Glutamatergic neuron (in vitro differentiated cells): ENCODE data around the gene SUN3. TPM values are rescaled to one million over a fixed set of nuclear protein-coding genes. Genes with fewer than 3 reads are reported as not detected.
"Not testable (repeated sequence)": the region's sequence is repeated elsewhere in the genome, so short reads cannot be mapped to it uniquely, and the experiment has no call there.

Experiments
- DNase-seq: peaks from one replicate; pipeline ENCODE4 v3.0.0; 2022
- H3K27ac Mint-ChIP-seq: one replicate; pipeline ENCODE4 v1.8.0; 2020; ENCODE audit warnings: mild to moderate bottlenecking, mixed read lengths, inconsistent platforms; ENCODE audit not compliant: unreplicated experiment
- H3K27me3 Mint-ChIP-seq: one replicate; pipeline ENCODE4 v1.8.0; 2020; ENCODE audit warnings: mild to moderate bottlenecking, moderate library complexity, mixed read lengths, inconsistent platforms; ENCODE audit not compliant: unreplicated experiment
- H3K36me3 Mint-ChIP-seq: one replicate; pipeline ENCODE4 v1.8.0; 2020; ENCODE audit warnings: mild to moderate bottlenecking, mixed read lengths, inconsistent platforms; ENCODE audit not compliant: unreplicated experiment
- H3K4me1 Mint-ChIP-seq: one replicate; pipeline ENCODE4 v1.8.0; 2020; ENCODE audit warnings: mild to moderate bottlenecking, low read depth, mixed read lengths, inconsistent platforms; ENCODE audit not compliant: unreplicated experiment
- H3K4me3 Mint-ChIP-seq: one replicate; pipeline ENCODE4 v1.8.0; 2020; ENCODE audit warnings: mild to moderate bottlenecking, mixed read lengths, inconsistent platforms; ENCODE audit not compliant: unreplicated experiment
- H3K9me3 Mint-ChIP-seq: one replicate; pipeline ENCODE4 v1.8.0; 2020; ENCODE audit warnings: mild to moderate bottlenecking, moderate library complexity, mixed read lengths, inconsistent platforms; ENCODE audit not compliant: unreplicated experiment
- CTCF ChIP-seq: fragments of 200-600 bp; sonication (generic); IDR thresholded peaks from one replicate; pipeline ENCODE4 v1.5.0; 2021; ENCODE audit not compliant: partially characterized antibody, unreplicated experiment
- total RNA-seq: library from RNA; stranded (reverse); fragmentation: NEBNext Ultra II Directional; extraction: Animal tissue kit (Norgen Biotek cat#: 25700); gene quantifications from one replicate; pipeline ENCODE4 v1.2.1, GENCODE V29; 2021; ENCODE audit not compliant: unreplicated experiment

The SUN3 gene
- total RNA-seq, 1 donor from 2014 or later, result not detected

GRCh38 chr7:47982610-47983009, 46.3 kb downstream of the SUN3 start:
- H3K27ac Mint-ChIP-seq, result peak overlapping the region; percentile 80
- TF ChIP-seq CTCF, result no peak

GRCh38 chr7:47980648-47981047, 48.3 kb downstream of the SUN3 start:
- not testable (repeated sequence) for H3K27ac Mint-ChIP-seq, H3K4me3 Mint-ChIP-seq

More at GRCh38 chr7:47982610-47983009, 46.3 kb downstream of the SUN3 start:
- H3K4me3 Mint-ChIP-seq, result no peak overlapping the region
- H3K36me3 Mint-ChIP-seq, result no peaks in the 10 kb centered on the region
- no peak for DNase-seq
- H3K9me3 Mint-ChIP-seq, result peaks cover 4% of the 10 kb centered on the region
- peaks cover 17% of the 10 kb centered on the region for H3K4me1 Mint-ChIP-seq
- H3K27me3 Mint-ChIP-seq, result peaks cover 2% of the 10 kb centered on the region

GRCh38 chr7:47979832-47980181, 49.1 kb downstream of the SUN3 start:
- peaks cover 17% of the 10 kb centered on the region for H3K4me1 Mint-ChIP-seq
- H3K4me3 Mint-ChIP-seq, result peak overlapping the region; percentile 87
- peak overlapping the region; percentile 95 for H3K27ac Mint-ChIP-seq
- no peak for TF ChIP-seq CTCF
- no peak for DNase-seq
- H3K36me3 Mint-ChIP-seq, result no peaks in the 10 kb centered on the region
- peaks cover 4% of the 10 kb centered on the region for H3K9me3 Mint-ChIP-seq
- peaks cover 2% of the 10 kb centered on the region for H3K27me3 Mint-ChIP-seq

More at GRCh38 chr7:47980648-47981047, 48.3 kb downstream of the SUN3 start:
- H3K9me3 Mint-ChIP-seq, DNase-seq, H3K27me3 Mint-ChIP-seq, H3K36me3 Mint-ChIP-seq: not testable (repeated sequence)
- H3K4me1 Mint-ChIP-seq, result peaks cover 17% of the 10 kb centered on the region

- Mint-ChIP-seq H3K4me1 (peaks cover 17% of the 10 kb centered on the region), H3K27me3 (peaks cover 2% of the 10 kb centered on the region), H3K27ac (peak within 1 kb of the TSS; percentile 95), H3K36me3 (no peaks in the 10 kb centered on the region), H3K4me3 (peak within 1 kb of the TSS; percentile 87), H3K9me3 (peaks cover 4% of the 10 kb centered on the region)
- no peak for TF ChIP-seq CTCF
- DNase-seq, result peak; percentile 97
Observed at GRCh38 chr7:47979145-47979831, 49.6 kb downstream of the SUN3 start, which contains the start of gene HUS1. TSS of gene HUS1 (minus strand) at chr7:47979615. CDS start at chr7:47979519, 96 bp downstream.

- peaks cover 2% of the 10 kb centered on the region for H3K27me3 Mint-ChIP-seq
Observed at GRCh38 chr7:47978790-47979144, 50.1 kb downstream of the SUN3 start.

More at GRCh38 chr7:47978790-47979144, 50.1 kb downstream of the SUN3 start:
- peak overlapping the region; percentile 95 for H3K27ac Mint-ChIP-seq
- DNase-seq, result no peak
- no peaks in the 10 kb centered on the region for H3K36me3 Mint-ChIP-seq
- H3K4me1 Mint-ChIP-seq, result peaks cover 21% of the 10 kb centered on the region
- H3K9me3 Mint-ChIP-seq, result peaks cover 4% of the 10 kb centered on the region
- H3K4me3 Mint-ChIP-seq, result peak overlapping the region; percentile 87
- TF ChIP-seq CTCF, result no peak
